ENCODE measurements around the gene DPEP3. TPM values are rescaled to one million over a fixed set of nuclear protein-coding genes. Genes with fewer than 3 reads are reported as not detected.
"Not testable (repeated sequence)": the region's sequence is repeated elsewhere in the genome, so short reads cannot be mapped to it uniquely, and the experiment has no call there.

The DPEP3 gene
- total and polyA plus RNA-seq, 2 donors = 0.14 to 0.23 TPM

- no peak for DNase-seq (ENCODE audit: low read depth in 6 of 9, low spot score in 9 of 9)
- WGBS = 93% methylated on average over 11 of the region's 11 CpGs
- Histone ChIP-seq H3K27ac (ENCODE audit: low read depth in 1 of 2, low read length in 1 of 2) (no peak overlapping the region), H3K9me3 (ENCODE audit: control insufficient read depth in 2 of 2, insufficient read depth in 1 of 2, low read length in 1 of 2) (peaks cover 0 to 4% of the 10 kb centered on the region in 2 donors), H3K4me3 (ENCODE audit: low read length in 2 of 2) (no peak overlapping the region), H3K27me3 (ENCODE audit: control insufficient read depth in 2 of 2, insufficient read depth in 1 of 2, low read length in 1 of 2) (no peaks in the 10 kb centered on the region), H3K4me1 (ENCODE audit: control insufficient read depth in 2 of 2, insufficient read depth in 2 of 2, low read length in 2 of 2) (peaks cover 7 to 20% of the 10 kb centered on the region in 2 donors), H3K36me3 (ENCODE audit: control insufficient read depth in 2 of 2, insufficient read depth in 2 of 2, low read length in 1 of 2) (no peaks in the 10 kb centered on the region)
These were observed 7.3 kb upstream of the DPEP3 start for GRCh38 chr16:67987460-67988160.

GRCh38 chr16:67986949-67987348, 6.7 kb upstream of the DPEP3 start:
- Histone ChIP-seq H3K9me3 (ENCODE audit: control insufficient read depth in 2 of 2, insufficient read depth in 1 of 2, low read length in 1 of 2) (peaks cover 0 to 4% of the 10 kb centered on the region in 2 donors), H3K36me3 (ENCODE audit: control insufficient read depth in 2 of 2, insufficient read depth in 2 of 2, low read length in 1 of 2) (no peaks in the 10 kb centered on the region), H3K27ac (ENCODE audit: low read depth in 1 of 2, low read length in 1 of 2) (no peak overlapping the region), H3K4me1 (ENCODE audit: control insufficient read depth in 2 of 2, insufficient read depth in 2 of 2, low read length in 2 of 2) (peaks cover 7 to 19% of the 10 kb centered on the region in 2 donors), H3K27me3 (ENCODE audit: control insufficient read depth in 2 of 2, insufficient read depth in 1 of 2, low read length in 1 of 2) (no peaks in the 10 kb centered on the region), H3K4me3 (ENCODE audit: low read length in 2 of 2) (no peak overlapping the region)
- WGBS = 95% methylated on average over 5 of the region's 5 CpGs
- no peak for DNase-seq (ENCODE audit: low read depth in 6 of 9, low spot score in 9 of 9)

GRCh38 chr16:67982011-67982696, 1.9 kb upstream of the DPEP3 start:
- DNase-seq (ENCODE audit: low read depth in 6 of 9, low spot score in 9 of 9) = no peak
- Histone ChIP-seq H3K27me3 (ENCODE audit: control insufficient read depth in 2 of 2, insufficient read depth in 1 of 2, low read length in 1 of 2) (peaks cover 0 to 11% of the 10 kb centered on the region in 2 donors), H3K4me1 (ENCODE audit: control insufficient read depth in 2 of 2, insufficient read depth in 2 of 2, low read length in 2 of 2) (peaks cover 7 to 19% of the 10 kb centered on the region in 2 donors), H3K36me3 (ENCODE audit: control insufficient read depth in 2 of 2, insufficient read depth in 2 of 2, low read length in 1 of 2) (no peaks in the 10 kb centered on the region), H3K4me3 (ENCODE audit: low read length in 2 of 2) (no peak overlapping the region), H3K27ac (ENCODE audit: low read depth in 1 of 2, low read length in 1 of 2) (no peak overlapping the region), H3K9me3 (ENCODE audit: control insufficient read depth in 2 of 2, insufficient read depth in 1 of 2, low read length in 1 of 2) (peaks cover 0 to 4% of the 10 kb centered on the region in 2 donors)
- 98% methylated on average over 49 of the region's 49 CpGs for WGBS

GRCh38 chr16:67977469-67978227, 2.7 kb downstream of the DPEP3 start:
- WGBS = 96% methylated on average over 9 of the region's 9 CpGs
- Histone ChIP-seq H3K27me3 (ENCODE audit: control insufficient read depth in 2 of 2, insufficient read depth in 1 of 2, low read length in 1 of 2) (peaks cover 0 to 17% of the 10 kb centered on the region in 2 donors), H3K9me3 (ENCODE audit: control insufficient read depth in 2 of 2, insufficient read depth in 1 of 2, low read length in 1 of 2) (no peaks in the 10 kb centered on the region), H3K4me1 (ENCODE audit: control insufficient read depth in 2 of 2, insufficient read depth in 2 of 2, low read length in 2 of 2) (peaks cover 0 to 5% of the 10 kb centered on the region in 2 donors), H3K27ac (ENCODE audit: low read depth in 1 of 2, low read length in 1 of 2) (no peak overlapping the region), H3K4me3 (ENCODE audit: low read length in 2 of 2) (no peak overlapping the region), H3K36me3 (ENCODE audit: control insufficient read depth in 2 of 2, insufficient read depth in 2 of 2, low read length in 1 of 2) (no peaks in the 10 kb centered on the region)
- DNase-seq (ENCODE audit: low read depth in 6 of 9, low spot score in 9 of 9) = no peak

GRCh38 chr16:67977005-67977404, 3.3 kb downstream of the DPEP3 start:
- Histone ChIP-seq H3K36me3 (ENCODE audit: control insufficient read depth in 2 of 2, insufficient read depth in 2 of 2, low read length in 1 of 2) (no peaks in the 10 kb centered on the region), H3K4me3 (ENCODE audit: low read length in 2 of 2) (no peak overlapping the region), H3K9me3 (ENCODE audit: control insufficient read depth in 2 of 2, insufficient read depth in 1 of 2, low read length in 1 of 2) (no peaks in the 10 kb centered on the region), H3K27me3 (ENCODE audit: control insufficient read depth in 2 of 2, insufficient read depth in 1 of 2, low read length in 1 of 2) (peaks cover 0 to 17% of the 10 kb centered on the region in 2 donors), H3K4me1 (ENCODE audit: control insufficient read depth in 2 of 2, insufficient read depth in 2 of 2, low read length in 2 of 2) (peaks cover 0 to 5% of the 10 kb centered on the region in 2 donors), H3K27ac (ENCODE audit: low read depth in 1 of 2, low read length in 1 of 2) (no peak overlapping the region)
- no peak for DNase-seq (ENCODE audit: low read depth in 6 of 9, low spot score in 9 of 9)
- WGBS = 85% methylated on average over 5 of the region's 5 CpGs

- no peak overlapping the region for H3K27ac ChIP-seq (ENCODE audit: low read depth in 1 of 2, low read length in 1 of 2)
- 97% methylated on average over 2 of the region's 2 CpGs for WGBS
These were observed 4.1 kb downstream of the DPEP3 start for GRCh38 chr16:67976205-67976604.

GRCh38 chr16:67975321-67976105, 4.8 kb downstream of the DPEP3 start:
- Histone ChIP-seq H3K4me1 (ENCODE audit: control insufficient read depth in 2 of 2, insufficient read depth in 2 of 2, low read length in 2 of 2) (peaks cover 0 to 5% of the 10 kb centered on the region in 2 donors), H3K36me3 (ENCODE audit: control insufficient read depth in 2 of 2, insufficient read depth in 2 of 2, low read length in 1 of 2) (no peaks in the 10 kb centered on the region), H3K27me3 (ENCODE audit: control insufficient read depth in 2 of 2, insufficient read depth in 1 of 2, low read length in 1 of 2) (peaks cover 0 to 16% of the 10 kb centered on the region in 2 donors), H3K4me3 (ENCODE audit: low read length in 2 of 2) (no peak overlapping the region), H3K9me3 (ENCODE audit: control insufficient read depth in 2 of 2, insufficient read depth in 1 of 2, low read length in 1 of 2) (no peaks in the 10 kb centered on the region), H3K27ac (ENCODE audit: low read depth in 1 of 2, low read length in 1 of 2) (no peak overlapping the region)
- no peak for DNase-seq (ENCODE audit: low read depth in 6 of 9, low spot score in 9 of 9)
- WGBS = 85% methylated on average over 14 of the region's 14 CpGs

More at GRCh38 chr16:67976205-67976604, 4.1 kb downstream of the DPEP3 start:
- H3K4me1 ChIP-seq (ENCODE audit: control insufficient read depth in 2 of 2, insufficient read depth in 2 of 2, low read length in 2 of 2) = peaks cover 0 to 5% of the 10 kb centered on the region in 2 donors
- no peak for DNase-seq (ENCODE audit: low read depth in 6 of 9, low spot score in 9 of 9)
- H3K4me3 ChIP-seq (ENCODE audit: low read length in 2 of 2) = no peak overlapping the region
- no peaks in the 10 kb centered on the region for H3K36me3 ChIP-seq (ENCODE audit: control insufficient read depth in 2 of 2, insufficient read depth in 2 of 2, low read length in 1 of 2)
- H3K9me3 ChIP-seq (ENCODE audit: control insufficient read depth in 2 of 2, insufficient read depth in 1 of 2, low read length in 1 of 2) = no peaks in the 10 kb centered on the region
- peaks cover 0 to 17% of the 10 kb centered on the region in 2 donors for H3K27me3 ChIP-seq (ENCODE audit: control insufficient read depth in 2 of 2, insufficient read depth in 1 of 2, low read length in 1 of 2)

- H3K4me1 ChIP-seq (ENCODE audit: control insufficient read depth in 2 of 2, insufficient read depth in 2 of 2, low read length in 2 of 2) = peaks cover 8 to 18% of the 10 kb centered on the region in 2 donors
- WGBS = 98% methylated on average over 7 of the region's 7 CpGs
- DNase-seq (ENCODE audit: low read depth in 6 of 9, low spot score in 9 of 9); H3K4me3 ChIP-seq (ENCODE audit: low read length in 2 of 2); H3K27me3 ChIP-seq (ENCODE audit: control insufficient read depth in 2 of 2, insufficient read depth in 1 of 2, low read length in 1 of 2); H3K9me3 ChIP-seq (ENCODE audit: control insufficient read depth in 2 of 2, insufficient read depth in 1 of 2, low read length in 1 of 2); H3K27ac ChIP-seq (ENCODE audit: low read depth in 1 of 2, low read length in 1 of 2); H3K36me3 ChIP-seq (ENCODE audit: control insufficient read depth in 2 of 2, insufficient read depth in 2 of 2, low read length in 1 of 2): not testable (repeated sequence)
These were observed 8.0 kb downstream of the DPEP3 start for GRCh38 chr16:67972285-67972684.
